Heart right ventricle (tissue), 16 donors: ENCODE data around the gene PTPRN2. TPM values are rescaled to one million over a fixed set of nuclear protein-coding genes. Genes with fewer than 3 reads are reported as not detected.

ENCODE experiments used
- ATAC-seq, 8 donors: fragments of 200-7000 bp; cut with Tn5 transposase; one replicate each; pipeline ENCODE4 v1.9.1; 2020; ENCODE audit warnings: mild to moderate bottlenecking in 8 of 8, moderate library complexity in 8 of 8, moderate number of reproducible peaks in 1 of 8
- DNase-seq, 2 donors: peaks; one replicate each; pipeline ENCODE4 v3.0.0-alpha.2; 2020
- H3K27ac ChIP-seq, 10 donors: fragments of 200-600 bp; sonication (generic) in 2 of 10; one replicate each; pipeline versions ENCODE4 v1.5.0 to v1.8.0; 2020 to 2022; ENCODE audit warnings: mild to moderate bottlenecking in 3 of 10
- H3K27me3 ChIP-seq, 7 donors: fragments of 200-600 bp; one replicate each; pipeline ENCODE4 v1.8.0; 2021 to 2022; ENCODE audit warnings: mild to moderate bottlenecking in 2 of 7
- H3K36me3 ChIP-seq, 9 donors: fragments of 200-600 bp; sonication (generic) in 1 of 9; one replicate each; pipeline versions ENCODE4 v1.5.0 to v1.8.0; 2020 to 2022; ENCODE audit warnings: mild to moderate bottlenecking in 2 of 9
- H3K4me1 ChIP-seq, 9 donors: fragments of 200-600 bp; sonication (generic) in 1 of 9; one replicate each; pipeline versions ENCODE4 v1.5.0 to v1.8.0; 2020 to 2022; ENCODE audit warnings: mild to moderate bottlenecking in 4 of 9
- H3K4me3 ChIP-seq, 10 donors: fragments of 200-600 bp; sonication (generic) in 2 of 10; one replicate each; pipeline versions ENCODE4 v1.5.0 to v1.8.0; 2020 to 2022; ENCODE audit warnings: mild to moderate bottlenecking in 7 of 10, moderate library complexity in 2 of 10
- H3K9me3 ChIP-seq, 11 donors: fragments of 200-600 bp in 10 of 11; sonication (generic) in 2 of 11; one replicate each; pipeline versions ENCODE4 v1.5.0 to v1.8.0; 2013 to 2022; ENCODE audit warnings: mild to moderate bottlenecking in 2 of 11, control low read depth in 1 of 11, moderate library complexity in 1 of 11
- WGBS, 2 donors: extraction: QIAGEN DNeasy Blood & Tissue Kit; methylation state at CpG; one replicate each; pipeline ENCODE4 v1.1.7; 2013; ENCODE audit warnings: inconsistent platforms in 1 of 2; 5-methylcytosine and 5-hydroxymethylcytosine counted together
- intact Hi-C, 10 donors: fragments of 100-400 bp; cut with DNase I; formaldehyde crosslinking; loops; one replicate each; pipeline versions ENCODE4 v1.11.1 to v1.14.2; 2022
- polyA plus RNA-seq, 2 donors: library from polyadenylated mRNA; stranded (reverse); fragments of 200-250 nt; gene quantifications; one replicate each; pipeline ENCODE4 v1.2.3, GENCODE V29; 2013
- total RNA-seq, 10 donors: library from RNA; stranded (reverse); fragmentation: NEBNext Ultra II Directional in 3 of 10; extraction: Animal tissue kit (Norgen Biotek cat#: 25700) in 3 of 10; gene quantifications; one replicate each; pipeline versions ENCODE4 v1.2.1 to v1.2.4, GENCODE V29; 2021 to 2023
- TF ChIP-seq, protein P1 (sequence below), 9 donors: fragments of 200-600 bp; sonication (generic) in 2 of 9; IDR thresholded peaks; one replicate each; pipeline versions ENCODE4 v1.5.0 to v1.8.0; 2021 to 2022; ENCODE audit warnings: antibody characterized with exemption in 9 of 9, mild to moderate bottlenecking in 5 of 9, moderate library complexity in 1 of 9
- donor health status: Arrhythmogenic right ventricular cardiomyopathy.
- donor health status: ischemic (EF 13 %, LVEDD 7.1; RV severe dilation, severe dysfunction).
- donor health status: healthy with polysubstance abuse.
- donor health status: DM: no; HTN: yes; CAD: no.
- donor health status: DM: no; HTN: no; CAD: no.
- donor health status: ischemic (EF 25% LVEDD 6.9; RV normal size, moderate dysfunction).
- donor health status: ischemic (EF 25% LVEDD 5.7; RV mildly dilated, moderate dysfunction).
- donor health status: healthy.
- donor health status: DM: yes; HTN: yes; CAD: no.
- donor health status: Ischemic cardiomyopathy.
- donor health status: ischemic (EF 35%, LVEDD 5.7; RV mildly dilated, moderate dysfunction).
- donor health status: nonischemic (EF 11% LVEDD 7.7; RV severe dilation, severe dysfunction).
- donor health status: DM: yes; HTN: yes; CAD: no.
- donor health status: PGD.
- donor health status: ischemic (EF 29% LVEDD 5.4; RV normal size, mild dysfunction).
- donor health status: nonischemic (EF 23%, LVEDD 6.1; RV moderate dilation, normal function).

Gene PTPRN2
- total and polyA plus RNA-seq, 12 donors: 0.82 to 1.8 (median 1.3) TPM

DNA sequence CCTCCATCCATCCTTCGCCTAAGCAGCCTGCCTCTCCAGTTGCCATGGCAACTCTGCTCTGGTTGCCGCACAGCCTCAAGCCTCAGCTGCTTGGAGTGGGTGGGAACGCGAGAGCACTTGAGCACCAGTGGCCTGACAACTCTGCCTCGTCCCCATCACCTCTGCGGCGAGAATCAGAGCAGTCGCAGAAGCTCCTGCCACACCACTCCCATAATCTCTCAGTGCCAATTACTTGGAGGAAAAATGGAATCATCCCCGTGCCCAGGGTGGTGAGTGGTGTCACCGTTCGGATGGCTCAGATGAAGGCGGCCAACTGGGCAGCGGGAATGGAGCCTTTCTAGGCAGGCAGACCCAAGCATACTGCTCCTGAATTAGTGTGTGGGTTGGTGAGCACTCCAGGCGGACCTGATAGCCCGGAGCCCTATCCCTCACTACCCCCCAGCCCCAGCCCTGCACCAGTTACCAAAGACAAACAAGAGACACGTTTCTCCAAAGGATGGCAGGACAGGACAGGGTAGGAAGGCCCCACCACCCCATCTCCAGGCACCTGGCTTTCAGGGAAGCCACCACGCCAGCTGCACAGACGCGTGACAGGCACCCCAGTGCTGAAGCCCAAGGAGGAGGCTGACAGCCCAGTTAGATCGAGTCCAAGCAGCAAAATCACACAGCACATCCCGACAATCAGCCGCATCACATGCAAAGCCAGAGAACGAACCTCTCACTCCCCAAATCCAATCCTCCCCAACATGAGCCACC is 335.4 kb downstream of the PTPRN2 start:
- Histone ChIP-seq H3K9me3 (peaks cover 0 to 11% (median 0%) of the 10 kb centered on the region in 11 donors), H3K4me1 (no peaks in the 10 kb centered on the region), H3K4me3 (no peak overlapping the region), H3K27ac (no peak overlapping the region), H3K36me3 (no peaks in the 10 kb centered on the region), H3K27me3 (no peaks in the 10 kb centered on the region)
- TF ChIP-seq, protein P1, sequence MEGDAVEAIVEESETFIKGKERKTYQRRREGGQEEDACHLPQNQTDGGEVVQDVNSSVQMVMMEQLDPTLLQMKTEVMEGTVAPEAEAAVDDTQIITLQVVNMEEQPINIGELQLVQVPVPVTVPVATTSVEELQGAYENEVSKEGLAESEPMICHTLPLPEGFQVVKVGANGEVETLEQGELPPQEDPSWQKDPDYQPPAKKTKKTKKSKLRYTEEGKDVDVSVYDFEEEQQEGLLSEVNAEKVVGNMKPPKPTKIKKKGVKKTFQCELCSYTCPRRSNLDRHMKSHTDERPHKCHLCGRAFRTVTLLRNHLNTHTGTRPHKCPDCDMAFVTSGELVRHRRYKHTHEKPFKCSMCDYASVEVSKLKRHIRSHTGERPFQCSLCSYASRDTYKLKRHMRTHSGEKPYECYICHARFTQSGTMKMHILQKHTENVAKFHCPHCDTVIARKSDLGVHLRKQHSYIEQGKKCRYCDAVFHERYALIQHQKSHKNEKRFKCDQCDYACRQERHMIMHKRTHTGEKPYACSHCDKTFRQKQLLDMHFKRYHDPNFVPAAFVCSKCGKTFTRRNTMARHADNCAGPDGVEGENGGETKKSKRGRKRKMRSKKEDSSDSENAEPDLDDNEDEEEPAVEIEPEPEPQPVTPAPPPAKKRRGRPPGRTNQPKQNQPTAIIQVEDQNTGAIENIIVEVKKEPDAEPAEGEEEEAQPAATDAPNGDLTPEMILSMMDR (IDR thresholded peaks at IDR 0.05): no peak
- intact Hi-C loops: no loop called here
- ATAC-seq (no peak), DNase-seq (no peak)
- 83% methylated on average over 23 of the region's 23 CpGs for WGBS, 2 donors

DNA sequence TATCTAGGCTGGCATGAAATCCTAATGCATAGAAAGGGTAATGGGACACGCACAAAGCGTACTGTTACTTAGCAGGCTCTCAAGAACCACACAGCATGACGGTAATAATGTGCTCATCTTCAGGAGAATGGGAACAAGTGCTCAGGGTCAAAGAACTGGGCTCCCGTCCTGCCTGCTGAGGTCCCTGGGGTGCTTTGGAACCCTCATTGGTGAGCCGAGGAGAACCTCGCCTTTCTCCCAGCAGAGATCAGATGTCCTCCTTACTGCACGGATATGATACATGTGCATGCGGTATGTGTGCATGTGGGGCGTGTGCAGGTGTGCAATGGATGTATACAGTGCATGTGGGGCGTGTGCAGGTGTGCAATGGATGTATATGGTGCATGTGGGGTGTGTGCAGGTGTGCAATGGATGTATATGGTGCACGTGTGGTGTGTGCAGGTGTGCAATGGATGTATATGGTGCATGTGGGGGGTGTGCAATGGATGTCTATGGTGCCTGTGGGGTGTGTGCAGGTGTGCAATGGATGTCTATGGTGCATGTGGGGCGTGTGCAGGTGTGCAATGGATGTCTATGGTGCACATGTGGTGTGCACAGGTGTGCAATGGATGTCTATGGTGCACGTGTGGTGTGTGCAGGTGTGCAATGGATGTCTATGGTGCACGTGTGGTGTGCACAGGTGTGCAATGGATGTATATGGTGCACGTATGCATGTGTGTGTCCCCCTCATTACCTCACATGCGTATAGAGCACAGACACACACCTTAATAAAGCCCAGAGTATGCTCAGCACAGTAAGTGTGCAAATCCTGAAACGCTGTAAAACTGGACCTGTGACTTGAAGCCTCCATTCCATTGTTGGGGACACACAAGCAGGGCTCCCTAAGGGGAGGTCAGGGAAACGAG is 336.3 kb downstream of the PTPRN2 start:
- no peak overlapping the region for H3K4me3 ChIP-seq
- H3K9me3 ChIP-seq: peaks cover 0 to 15% (median 0%) of the 10 kb centered on the region in 11 donors
- H3K4me1 ChIP-seq: no peaks in the 10 kb centered on the region
- H3K27me3 ChIP-seq: no peaks in the 10 kb centered on the region
- TF ChIP-seq, protein P1 (IDR thresholded peaks at IDR 0.05): no peak
- no peak overlapping the region for H3K27ac ChIP-seq
- WGBS, 2 donors: 84 to 85% methylated on average over 18 of the region's 18 CpGs
- ATAC-seq (no peak), DNase-seq (no peak)
- H3K36me3 ChIP-seq: no peaks in the 10 kb centered on the region
- intact Hi-C loops: no loop called here

DNA sequence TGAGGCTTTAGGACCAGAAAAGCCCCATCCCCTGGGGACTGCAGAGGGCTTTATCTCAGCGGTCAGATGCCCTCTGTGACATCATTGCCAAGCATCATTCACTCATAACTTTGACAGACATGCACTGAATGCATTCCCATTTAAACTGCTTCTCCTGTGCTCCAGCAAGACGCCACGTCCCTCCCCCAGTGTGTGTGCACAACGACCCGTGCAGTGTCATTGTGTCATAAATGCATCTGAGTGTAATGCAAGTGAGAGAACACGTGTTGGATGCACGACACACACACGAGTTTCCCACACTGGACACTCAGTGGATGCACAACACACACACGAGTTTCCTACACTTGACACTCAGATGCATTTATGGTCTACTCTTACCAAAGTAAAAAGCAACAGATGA is 337.9 kb downstream of the PTPRN2 start:
- no peak for ATAC-seq
- H3K4me3 ChIP-seq: no peak overlapping the region
- peaks cover 0 to 25% (median 0%) of the 10 kb centered on the region in 11 donors for H3K9me3 ChIP-seq
- intact Hi-C loops: no loop called here
- TF ChIP-seq, protein P1 (IDR thresholded peaks at IDR 0.05): no peak
- no peak for DNase-seq
- peaks cover 0 to 3% (median 0%) of the 10 kb centered on the region in 7 donors for H3K27me3 ChIP-seq
- no peak overlapping the region for H3K27ac ChIP-seq
- no peaks in the 10 kb centered on the region for H3K36me3 ChIP-seq
- 75 to 77% methylated on average over 9 of the region's 9 CpGs for WGBS, 2 donors
- no peaks in the 10 kb centered on the region for H3K4me1 ChIP-seq

DNA sequence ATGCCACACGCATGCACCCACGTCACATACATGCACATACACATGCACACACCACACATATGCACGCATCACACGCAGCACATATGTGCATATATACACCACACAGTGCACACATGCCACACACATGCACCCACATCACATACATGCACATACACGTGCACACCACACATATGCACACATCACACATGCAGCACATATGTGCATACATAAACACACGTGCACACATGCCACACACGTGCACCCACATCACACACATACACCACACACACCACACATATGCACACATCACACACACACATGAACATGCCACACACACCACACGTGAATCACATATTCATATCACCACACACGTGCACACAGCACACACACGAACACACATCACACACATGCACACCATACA is 338.8 kb downstream of the PTPRN2 start:
- H3K9me3 ChIP-seq: peaks cover 0 to 25% (median 0%) of the 10 kb centered on the region in 11 donors
- no peaks in the 10 kb centered on the region for H3K4me1 ChIP-seq
- H3K36me3 ChIP-seq: no peaks in the 10 kb centered on the region
- ATAC-seq: no peak
- intact Hi-C loops: no loop called here
- TF ChIP-seq, protein P1 (IDR thresholded peaks at IDR 0.05): no peak
- H3K27ac ChIP-seq: no peak overlapping the region
- peaks cover 0 to 3% (median 0%) of the 10 kb centered on the region in 7 donors for H3K27me3 ChIP-seq
- H3K4me3 ChIP-seq: no peak overlapping the region
- DNase-seq: no peak
- 53 to 79% methylated on average over 8 to 10 of the region's 10 CpGs for WGBS, 2 donors
